GM12801 (cell line): ENCODE measurements around the gene IL1F10.

Experiments used
- CTCF ChIP-seq: IDR thresholded peaks from one replicate; pipeline ENCODE4 v1.5.1; 2011; ENCODE audit warnings: control low read depth; ENCODE audit not compliant: insufficient read length; ENCODE audit errors: extremely low read depth

The IL1F10 gene

DNA sequence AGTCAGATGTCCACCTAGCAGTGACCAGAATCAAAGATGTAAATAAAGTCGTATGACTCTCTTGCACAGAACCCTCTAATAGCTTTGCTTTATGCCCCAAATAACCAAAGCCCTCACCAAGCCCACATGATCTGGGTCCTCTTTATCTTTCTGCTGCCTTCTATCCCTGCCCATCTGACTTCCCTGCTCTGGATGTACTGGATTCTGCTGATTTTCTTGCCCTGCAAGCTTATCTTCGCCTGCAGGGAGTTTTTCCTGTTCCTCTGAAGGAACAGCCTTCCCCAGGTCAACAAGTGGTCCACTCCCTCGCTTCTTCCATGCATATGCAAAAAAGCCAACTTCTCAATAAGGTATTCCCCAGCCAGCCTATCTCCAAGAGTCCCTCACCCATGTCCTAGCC is 33.8 kb upstream of the IL1F10 start:
- no peak for TF ChIP-seq CTCF

DNA sequence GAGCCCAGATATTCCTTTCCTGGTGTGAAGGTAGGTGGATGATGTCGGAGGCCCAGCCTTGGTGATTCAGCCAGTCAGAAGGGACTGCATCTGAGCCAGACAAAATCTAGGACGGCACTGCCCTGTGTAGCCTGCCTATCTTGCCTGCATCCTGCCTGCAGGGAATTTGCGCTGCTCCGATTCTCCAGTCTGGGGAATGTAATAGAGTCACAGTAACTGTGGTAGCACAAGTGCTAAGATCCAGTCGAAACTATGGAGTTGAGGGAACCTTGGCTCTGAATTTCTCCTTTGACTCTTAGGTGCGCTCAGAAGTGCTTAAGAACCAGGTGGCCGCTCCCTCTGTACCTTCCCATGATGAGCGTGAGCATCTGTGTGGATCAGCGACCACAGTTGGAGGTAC is 31.0 kb upstream of the IL1F10 start:
- no peak for TF ChIP-seq CTCF

DNA sequence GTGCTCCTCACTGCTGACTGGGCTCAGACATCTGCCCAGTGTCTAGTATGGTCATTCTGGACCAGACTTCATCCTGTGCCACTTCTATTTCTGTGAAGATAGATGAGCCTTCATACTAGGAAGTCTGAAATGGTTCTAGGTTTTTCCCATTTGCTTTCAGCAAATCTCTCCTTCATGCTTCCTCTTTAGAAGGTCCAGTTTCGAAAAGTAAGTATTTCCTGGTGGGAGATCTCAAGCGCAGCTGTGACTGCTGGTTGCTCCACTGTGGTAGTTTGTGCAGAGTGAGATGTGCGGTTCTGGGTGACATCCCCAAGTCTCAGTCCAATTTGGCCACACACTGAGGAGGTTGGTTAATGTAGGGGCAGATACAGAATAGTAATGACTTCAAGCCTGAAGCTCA is 29.5 kb upstream of the IL1F10 start:
- TF ChIP-seq CTCF = no peak

DNA sequence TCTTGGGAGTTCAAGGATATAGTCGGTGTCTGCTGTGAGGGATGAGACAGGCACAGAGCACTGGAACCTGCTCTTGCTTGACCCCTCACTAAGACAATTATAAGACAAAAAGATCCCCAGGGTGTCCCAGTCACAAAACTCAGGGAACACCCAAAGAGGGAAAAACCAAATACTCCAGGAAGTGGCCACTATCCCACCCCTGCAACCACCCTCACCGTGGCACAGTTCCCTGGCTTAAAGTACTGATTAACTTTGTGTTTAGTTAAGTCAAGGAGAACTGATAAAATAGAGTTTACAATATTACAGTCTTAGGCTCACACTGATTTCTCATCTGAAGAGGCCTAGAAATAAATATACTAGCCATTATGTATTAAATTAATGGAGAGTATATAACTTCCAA is 28.6 kb upstream of the IL1F10 start:
- no peak for TF ChIP-seq CTCF

DNA sequence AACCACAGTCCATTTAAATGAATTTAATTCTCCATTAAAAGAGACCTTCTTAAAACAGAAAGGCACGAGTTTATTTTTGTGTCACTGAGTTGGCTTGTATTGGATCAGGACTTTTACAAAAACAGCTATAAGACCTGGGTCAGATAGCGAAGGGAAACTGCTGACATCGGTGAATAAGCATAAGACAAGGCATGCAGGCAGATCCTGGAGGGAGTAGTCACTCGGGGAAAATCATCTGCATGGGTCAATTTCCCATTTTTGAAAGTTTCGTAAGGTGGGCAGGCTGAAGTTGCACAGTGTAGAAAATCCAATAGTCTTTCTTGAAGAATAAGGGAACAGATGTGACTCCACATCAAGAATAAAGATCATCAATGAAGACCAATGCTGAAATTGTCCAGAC is 28.1 kb upstream of the IL1F10 start:
- TF ChIP-seq CTCF = no peak

- no peak for TF ChIP-seq CTCF
Observed at GRCh38 chr2:113041871-113042270, 25.9 kb upstream of the IL1F10 start.

- TF ChIP-seq CTCF = no peak
Observed at GRCh38 chr2:113046465-113046864, 21.3 kb upstream of the IL1F10 start.
